Fibroblast of the aortic adventitia (primary cell): Measurements from ENCODE around the gene WNT11. TPM values are rescaled to one million over a fixed set of nuclear protein-coding genes. Genes with fewer than 3 reads are reported as not detected.

Source experiments
- DNase-seq: peaks from one replicate; pipeline ENCODE4 v3.0.0-alpha.2; 2010; ENCODE audit warnings: low read depth
- H3K4me3 ChIP-seq: 2 replicates; pipeline ENCODE4 v1.5.1; 2011; ENCODE audit warnings: low read depth, mild to moderate bottlenecking, control low read depth, low read length, moderate library complexity
- total RNA-seq: library from RNA; depleted of rRNA; stranded (reverse); fragments of >200 nt; gene quantifications from 2 replicates; pipeline ENCODE4 v1.2.3, GENCODE V29; 2012; ENCODE audit warnings: low replicate concordance
- TF ChIP-seq, protein P1 (sequence below): IDR thresholded peaks from 2 replicates; pipeline ENCODE4 v1.5.1; 2011; ENCODE audit warnings: mild to moderate bottlenecking, low read length, control low read depth, inconsistent platforms; ENCODE audit not compliant: insufficient read depth

WNT11 gene
- total RNA-seq, 1 donor, result 1.2 TPM

DNA sequence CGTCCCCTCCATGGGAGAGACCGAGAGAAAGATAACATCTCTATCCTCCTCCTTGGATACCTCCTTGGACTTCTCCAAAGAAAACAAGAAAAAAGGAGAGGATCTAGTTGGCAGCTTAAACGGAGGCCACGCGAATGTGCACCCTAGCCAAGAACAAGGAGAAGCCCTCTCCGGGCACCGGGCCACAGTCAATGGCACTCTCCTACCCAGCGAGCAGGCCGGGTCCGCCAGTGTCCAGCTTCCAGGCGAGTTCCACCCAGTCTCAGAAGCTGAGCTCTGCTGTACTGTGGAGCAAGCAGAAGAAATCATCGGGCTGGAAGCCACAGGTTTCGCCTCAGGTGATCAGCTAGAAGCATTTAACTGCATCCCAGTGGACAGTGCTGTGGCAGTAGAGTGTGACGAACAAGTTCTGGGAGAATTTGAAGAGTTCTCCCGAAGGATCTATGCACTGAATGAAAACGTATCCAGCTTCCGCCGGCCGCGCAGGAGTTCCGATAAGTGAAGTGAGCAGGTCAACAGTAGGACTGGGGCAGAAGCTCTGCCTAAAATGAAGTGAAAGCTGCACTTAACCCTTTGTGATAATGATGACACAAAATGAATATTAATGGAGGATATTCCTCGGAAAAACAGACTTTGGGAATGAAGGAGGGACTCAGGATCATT lies 65.3 kb downstream of the WNT11 start:
- H3K4me3 ChIP-seq, result no peak overlapping the region
- TF ChIP-seq, protein P1, sequence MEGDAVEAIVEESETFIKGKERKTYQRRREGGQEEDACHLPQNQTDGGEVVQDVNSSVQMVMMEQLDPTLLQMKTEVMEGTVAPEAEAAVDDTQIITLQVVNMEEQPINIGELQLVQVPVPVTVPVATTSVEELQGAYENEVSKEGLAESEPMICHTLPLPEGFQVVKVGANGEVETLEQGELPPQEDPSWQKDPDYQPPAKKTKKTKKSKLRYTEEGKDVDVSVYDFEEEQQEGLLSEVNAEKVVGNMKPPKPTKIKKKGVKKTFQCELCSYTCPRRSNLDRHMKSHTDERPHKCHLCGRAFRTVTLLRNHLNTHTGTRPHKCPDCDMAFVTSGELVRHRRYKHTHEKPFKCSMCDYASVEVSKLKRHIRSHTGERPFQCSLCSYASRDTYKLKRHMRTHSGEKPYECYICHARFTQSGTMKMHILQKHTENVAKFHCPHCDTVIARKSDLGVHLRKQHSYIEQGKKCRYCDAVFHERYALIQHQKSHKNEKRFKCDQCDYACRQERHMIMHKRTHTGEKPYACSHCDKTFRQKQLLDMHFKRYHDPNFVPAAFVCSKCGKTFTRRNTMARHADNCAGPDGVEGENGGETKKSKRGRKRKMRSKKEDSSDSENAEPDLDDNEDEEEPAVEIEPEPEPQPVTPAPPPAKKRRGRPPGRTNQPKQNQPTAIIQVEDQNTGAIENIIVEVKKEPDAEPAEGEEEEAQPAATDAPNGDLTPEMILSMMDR, result no peak
- DNase-seq, result no peak

DNA sequence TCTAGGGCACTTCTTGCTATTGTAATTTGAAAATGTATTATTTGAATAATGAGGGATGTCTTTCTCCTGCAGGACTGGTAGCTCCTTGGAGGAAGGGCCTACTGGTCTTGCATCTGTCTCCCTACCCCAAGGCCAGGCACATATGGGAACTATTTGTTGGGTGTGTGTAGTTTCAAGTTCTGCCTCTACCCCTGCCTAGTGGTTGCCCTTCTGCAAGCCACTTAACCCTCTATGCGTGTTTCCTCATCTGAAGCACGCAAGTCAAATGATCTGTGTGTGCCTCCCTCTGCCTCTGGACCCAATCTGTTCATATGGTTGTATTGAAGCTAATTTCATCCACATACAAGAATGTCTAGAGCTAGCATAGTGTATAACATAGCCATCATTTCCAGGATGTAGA lies 67.0 kb downstream of the WNT11 start:
- TF ChIP-seq, protein P1, result no peak
- no peak for DNase-seq
- H3K4me3 ChIP-seq, result no peak overlapping the region

Other genes with a start within 250 kb of the WNT11 start
- 55.5 and 60.1 TPM in 2 replicates for gene THAP12, start 174.6 kb upstream of the WNT11 start, total RNA-seq
- 2.0 and 4.2 TPM in 2 replicates for gene GVQW3, start 174.8 kb upstream of the WNT11 start, total RNA-seq
- gene EMSY, start 238.5 kb upstream of the WNT11 start, total RNA-seq, result 5.9 and 30.8 TPM in 2 replicates